Activated naive CD8-positive, alpha-beta T cell treated with anti-CD3 and anti-CD28 coated beads, Interleukin-2, amount 50 U/mL, for 24 hours (primary cell): ENCODE data around the gene TADA2A.
A peak's percentile ranks its signal among the peaks of the same experiment; 100 is the strongest.

Experiments used
- ATAC-seq: fragments of 150-1000 bp; cut with Tn5 transposase; one replicate; pipeline ENCODE4 v1.10.0; 2021
- DNase-seq: peaks from one replicate; pipeline ENCODE4 v3.0.0; 2021
- H3K27ac Mint-ChIP-seq: one replicate; pipeline ENCODE4 v1.8.0; 2021; ENCODE audit warnings: mild to moderate bottlenecking, mixed read lengths
- H3K27me3 Mint-ChIP-seq: one replicate; pipeline ENCODE4 v1.8.0; 2021; ENCODE audit warnings: mixed read lengths
- H3K36me3 Mint-ChIP-seq: one replicate; pipeline ENCODE4 v1.8.0; 2021; ENCODE audit warnings: low read depth, mixed read lengths
- H3K4me1 Mint-ChIP-seq: one replicate; pipeline ENCODE4 v1.8.0; 2021; ENCODE audit warnings: mixed read lengths
- H3K4me3 Mint-ChIP-seq: one replicate; pipeline ENCODE4 v1.8.0; 2021; ENCODE audit warnings: mild to moderate bottlenecking, moderate library complexity, mixed read lengths
- H3K9me3 Mint-ChIP-seq: one replicate; pipeline ENCODE4 v1.8.0; 2021; ENCODE audit warnings: mixed read lengths

TADA2A gene, protein sequence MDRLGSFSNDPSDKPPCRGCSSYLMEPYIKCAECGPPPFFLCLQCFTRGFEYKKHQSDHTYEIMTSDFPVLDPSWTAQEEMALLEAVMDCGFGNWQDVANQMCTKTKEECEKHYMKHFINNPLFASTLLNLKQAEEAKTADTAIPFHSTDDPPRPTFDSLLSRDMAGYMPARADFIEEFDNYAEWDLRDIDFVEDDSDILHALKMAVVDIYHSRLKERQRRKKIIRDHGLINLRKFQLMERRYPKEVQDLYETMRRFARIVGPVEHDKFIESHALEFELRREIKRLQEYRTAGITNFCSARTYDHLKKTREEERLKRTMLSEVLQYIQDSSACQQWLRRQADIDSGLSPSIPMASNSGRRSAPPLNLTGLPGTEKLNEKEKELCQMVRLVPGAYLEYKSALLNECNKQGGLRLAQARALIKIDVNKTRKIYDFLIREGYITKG

DNA sequence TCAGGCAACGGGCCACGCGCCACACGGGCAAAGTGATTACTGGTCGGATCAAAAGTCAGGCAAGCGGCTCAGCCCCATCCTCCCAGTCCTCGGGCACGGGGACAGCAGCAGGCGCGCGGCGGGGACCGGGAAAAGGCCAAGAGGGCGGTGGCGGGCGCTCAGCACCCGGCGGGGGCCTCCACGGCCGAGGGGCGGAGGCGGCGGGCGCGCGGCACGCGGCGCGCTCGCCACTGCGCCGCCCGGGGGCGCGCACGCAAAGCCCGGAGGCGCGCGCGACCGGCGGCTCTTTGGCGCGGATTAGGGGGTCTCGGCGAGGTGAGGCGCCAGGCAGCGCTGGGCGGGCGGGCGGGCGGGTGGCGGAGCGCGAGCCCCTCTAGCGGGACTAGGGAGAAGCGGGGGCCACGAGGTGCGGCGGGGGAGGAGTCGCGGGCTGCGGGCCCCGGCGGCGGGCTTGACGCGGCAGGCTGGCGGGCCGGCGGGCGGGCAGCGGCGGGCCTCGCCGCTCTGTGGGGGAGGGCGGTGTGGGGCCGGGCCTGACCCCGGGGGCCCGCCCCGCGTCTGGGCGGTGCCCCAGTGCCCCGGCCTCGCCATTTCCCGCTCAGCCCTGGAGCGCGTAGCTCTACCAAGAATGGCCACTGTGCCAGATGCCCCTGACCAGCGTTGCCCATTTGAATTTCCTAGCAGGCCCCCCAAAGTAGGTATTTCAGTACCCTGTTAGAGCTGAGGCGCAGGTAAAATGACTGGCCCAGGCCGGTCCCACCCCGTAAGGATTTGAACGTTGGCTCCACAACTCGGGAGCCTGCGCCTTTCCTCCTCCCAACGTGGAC lies at the start of gene TADA2A, which contains the start of gene ACACA:
TADA2A (plus strand) TSS at position 252 of the 827 bp plus-strand sequence. CDS start 4,480 bp downstream, outside the sequence.
ACACA (minus strand) TSS at position 202 of the 827 bp plus-strand sequence. CDS start 537 bp downstream, outside the sequence.
- peaks cover 42% of the 10 kb centered on the region for H3K36me3 Mint-ChIP-seq
- DNase-seq (peak; percentile 83), ATAC-seq (peak; percentile 98)
- peaks cover 50% of the 10 kb centered on the region for H3K4me1 Mint-ChIP-seq
- no peaks in the 10 kb centered on the region for H3K9me3 Mint-ChIP-seq
- H3K4me3 Mint-ChIP-seq: peak within 1 kb of the TSS; percentile 99
- peak within 1 kb of the TSS; percentile 97 for H3K27ac Mint-ChIP-seq
- H3K27me3 Mint-ChIP-seq: no peaks in the 10 kb centered on the region

DNA sequence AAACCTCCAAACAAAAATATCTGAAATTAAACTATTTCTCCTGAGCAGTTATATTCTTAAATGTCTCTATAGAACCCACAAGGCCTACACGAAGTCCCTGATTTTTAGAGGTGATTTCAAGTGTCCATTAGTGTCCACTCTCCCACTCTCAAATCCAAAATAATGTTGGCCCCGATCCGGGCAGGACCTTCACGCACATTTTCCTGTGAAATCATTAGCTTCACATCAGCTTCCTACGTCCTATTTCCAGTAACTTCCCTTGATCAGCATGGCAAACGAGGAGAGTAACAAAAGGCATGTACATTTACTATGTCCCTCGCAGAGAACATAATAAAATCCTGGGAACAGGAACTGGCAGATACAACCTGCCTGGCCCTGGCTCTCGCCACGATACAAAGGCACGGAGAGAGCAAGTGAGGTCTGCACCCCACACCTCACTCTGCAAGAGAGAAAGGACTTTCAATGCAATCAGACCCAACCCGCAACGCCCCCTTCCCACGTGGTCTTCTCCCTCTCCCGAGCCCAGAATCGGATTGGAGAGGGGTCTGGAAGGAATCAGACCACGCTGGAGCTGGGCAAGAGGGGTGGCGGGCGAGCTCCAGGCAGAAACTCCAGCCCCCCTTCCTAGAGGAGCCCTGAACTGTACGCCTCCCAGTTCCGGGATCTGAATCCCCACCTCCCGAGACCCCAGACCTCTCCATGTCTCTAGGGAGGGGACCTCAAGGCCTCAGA lies 48.4 kb upstream of the TADA2A start:
- Mint-ChIP-seq H3K9me3 (no peaks in the 10 kb centered on the region), H3K36me3 (peaks cover 14% of the 10 kb centered on the region), H3K4me3 (peak overlapping the region; percentile 99), H3K27ac (peak overlapping the region; percentile 91), H3K27me3 (no peaks in the 10 kb centered on the region), H3K4me1 (peaks cover 24% of the 10 kb centered on the region)
- DNase-seq (peak; percentile 47), ATAC-seq (no peak)

DNA sequence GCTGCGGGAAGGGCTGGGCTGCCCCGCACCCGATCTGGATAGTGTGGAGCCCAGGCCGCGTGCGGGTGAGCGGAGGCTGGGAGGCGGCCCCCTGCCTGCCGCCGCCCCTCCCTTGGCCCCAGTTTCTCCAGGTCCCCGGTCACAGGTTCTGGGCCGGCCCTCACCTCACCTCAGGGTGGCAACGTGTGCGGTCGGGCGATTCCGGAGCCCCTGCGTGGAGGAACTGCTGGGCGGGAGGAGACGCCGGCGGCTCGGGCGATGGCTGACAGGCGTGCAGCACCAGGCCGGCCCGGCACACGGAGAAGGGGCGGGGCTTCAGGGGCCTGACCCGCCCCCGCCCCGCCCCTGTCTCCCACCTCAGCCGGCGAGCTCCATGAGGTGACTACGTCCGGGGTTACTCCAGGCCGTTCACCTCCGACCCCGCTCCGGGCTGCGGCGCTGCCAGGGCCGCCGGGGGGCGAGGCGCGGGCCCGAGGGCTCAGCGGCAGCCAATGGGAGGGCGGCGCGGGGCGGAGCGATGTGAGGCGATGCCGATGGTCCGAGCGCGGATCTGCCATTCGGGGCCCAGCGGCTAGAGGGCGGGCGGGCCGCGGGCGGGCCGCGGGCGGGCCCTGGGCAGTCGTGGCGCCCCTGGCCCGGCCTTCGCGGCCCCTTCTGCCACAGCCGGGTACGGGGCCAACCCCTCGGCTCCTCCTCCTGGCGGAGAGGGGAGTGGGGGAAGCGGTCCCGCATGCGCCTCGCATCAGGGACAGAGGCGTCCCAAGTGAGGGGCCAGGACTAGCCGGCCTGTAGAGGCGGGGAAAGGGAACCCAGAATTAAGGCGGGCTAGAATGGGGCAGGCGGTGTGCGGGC lies 47.6 kb upstream of the TADA2A start:
- Mint-ChIP-seq H3K36me3 (peaks cover 12% of the 10 kb centered on the region), H3K9me3 (no peaks in the 10 kb centered on the region), H3K4me3 (peak overlapping the region; percentile 99), H3K27me3 (no peaks in the 10 kb centered on the region), H3K4me1 (peaks cover 24% of the 10 kb centered on the region), H3K27ac (peak overlapping the region; percentile 91)
- DNase-seq (peak; percentile 96), ATAC-seq (peak; percentile 98)

DNA sequence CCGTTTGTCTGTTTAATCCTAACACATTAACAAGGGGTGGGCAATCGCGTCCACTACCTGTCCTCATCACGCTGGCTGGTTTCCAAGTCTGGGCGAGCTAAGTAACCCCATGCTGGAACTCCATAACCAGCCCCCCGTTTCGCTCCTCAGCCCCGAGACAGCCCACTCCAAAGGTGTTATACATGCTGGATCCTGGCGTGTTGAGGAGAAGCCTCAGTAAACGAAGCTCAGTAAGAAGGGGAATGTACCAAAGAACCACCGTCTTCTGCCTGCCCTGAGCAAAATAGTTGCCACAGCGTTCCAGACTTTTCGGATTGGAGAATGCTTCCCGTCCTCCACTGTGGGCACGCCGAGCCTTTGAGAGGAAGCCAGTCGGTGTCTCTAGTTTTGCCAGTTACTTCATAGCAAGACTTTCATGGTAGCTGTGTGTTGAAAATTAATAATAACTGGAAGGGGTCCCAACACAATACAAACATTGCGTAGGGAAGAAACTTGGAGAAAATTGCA lies 47.0 kb upstream of the TADA2A start:
- Mint-ChIP-seq H3K27me3 (no peaks in the 10 kb centered on the region), H3K36me3 (peaks cover 9% of the 10 kb centered on the region), H3K27ac (peak overlapping the region; percentile 51), H3K4me3 (peak overlapping the region; percentile 57), H3K9me3 (no peaks in the 10 kb centered on the region), H3K4me1 (peaks cover 24% of the 10 kb centered on the region)
- DNase-seq (no peak), ATAC-seq (no peak)

- Mint-ChIP-seq H3K4me3 (no peak overlapping the region), H3K9me3 (no peaks in the 10 kb centered on the region), H3K36me3 (peaks cover 9% of the 10 kb centered on the region), H3K27me3 (no peaks in the 10 kb centered on the region), H3K27ac (no peak overlapping the region), H3K4me1 (peaks cover 24% of the 10 kb centered on the region)
- DNase-seq (no peak), ATAC-seq (no peak)
Observed at GRCh38 chr17:37360632-37361031, 46.1 kb upstream of the TADA2A start.

DNA sequence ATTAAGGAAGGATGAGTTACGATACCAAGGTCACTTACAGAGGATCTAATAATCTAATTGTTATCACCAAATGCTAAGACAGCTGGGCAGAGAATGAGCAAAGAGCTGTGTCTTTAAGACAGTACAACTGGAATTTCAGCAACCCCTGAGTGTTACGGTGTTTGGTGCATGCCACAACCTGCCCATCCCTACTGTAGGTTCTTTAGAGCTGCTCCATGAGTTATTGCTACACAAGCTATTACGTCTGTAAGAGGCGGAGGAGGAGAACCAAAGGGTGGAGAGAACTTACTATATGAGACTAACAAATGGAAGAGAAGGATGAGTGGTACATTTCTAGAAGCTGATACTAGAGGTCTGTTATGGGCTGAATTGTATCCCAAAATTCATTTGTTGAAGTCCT lies 45.1 kb upstream of the TADA2A start:
- H3K36me3 Mint-ChIP-seq: peaks cover 9% of the 10 kb centered on the region
- no peak overlapping the region for H3K27ac Mint-ChIP-seq
- ATAC-seq (no peak), DNase-seq (no peak)
- H3K27me3 Mint-ChIP-seq: no peaks in the 10 kb centered on the region
- no peak overlapping the region for H3K4me3 Mint-ChIP-seq
- peaks cover 23% of the 10 kb centered on the region for H3K4me1 Mint-ChIP-seq
- H3K9me3 Mint-ChIP-seq: no peaks in the 10 kb centered on the region

DNA sequence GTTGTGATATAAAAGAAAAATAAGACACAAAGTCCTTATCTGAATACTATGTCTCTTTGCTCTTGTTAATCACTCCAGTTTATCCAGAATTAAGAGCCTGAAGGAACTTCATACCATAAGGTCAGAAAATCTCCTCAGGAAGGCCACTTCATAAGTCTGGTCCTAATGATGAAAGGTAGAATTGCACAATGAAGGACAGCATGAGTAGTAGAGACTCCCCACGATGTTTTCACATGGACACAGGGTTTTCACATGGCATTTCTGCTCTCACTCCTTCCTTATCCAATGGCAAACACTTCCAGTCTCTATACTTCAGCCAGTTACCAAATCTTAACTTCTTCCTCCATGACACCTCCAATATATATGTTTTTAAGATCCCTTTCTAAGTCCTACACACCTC lies 41.1 kb upstream of the TADA2A start:
- Mint-ChIP-seq H3K36me3 (no peaks in the 10 kb centered on the region), H3K4me1 (no peaks in the 10 kb centered on the region), H3K4me3 (no peak overlapping the region), H3K27me3 (no peaks in the 10 kb centered on the region), H3K9me3 (no peaks in the 10 kb centered on the region), H3K27ac (no peak overlapping the region)
- ATAC-seq (no peak), DNase-seq (no peak)

GRCh38 chr17:37368577-37368976 lies 38.1 kb upstream of the TADA2A start:
- H3K4me1 Mint-ChIP-seq: peaks cover 5% of the 10 kb centered on the region
- no peaks in the 10 kb centered on the region for H3K27me3 Mint-ChIP-seq
- DNase-seq (no peak), ATAC-seq (no peak)
- no peak overlapping the region for H3K4me3 Mint-ChIP-seq
- no peaks in the 10 kb centered on the region for H3K36me3 Mint-ChIP-seq
- no peak overlapping the region for H3K27ac Mint-ChIP-seq
- H3K9me3 Mint-ChIP-seq: no peaks in the 10 kb centered on the region

- Mint-ChIP-seq H3K9me3 (no peaks in the 10 kb centered on the region), H3K27me3 (no peaks in the 10 kb centered on the region), H3K4me1 (peaks cover 5% of the 10 kb centered on the region), H3K36me3 (no peaks in the 10 kb centered on the region), H3K4me3 (no peak overlapping the region), H3K27ac (no peak overlapping the region)
- peak; percentile 94 for ATAC-seq
- DNase-seq: peak; percentile 60
Observed at GRCh38 chr17:37373530-37374159, 33.0 kb upstream of the TADA2A start.

DNA sequence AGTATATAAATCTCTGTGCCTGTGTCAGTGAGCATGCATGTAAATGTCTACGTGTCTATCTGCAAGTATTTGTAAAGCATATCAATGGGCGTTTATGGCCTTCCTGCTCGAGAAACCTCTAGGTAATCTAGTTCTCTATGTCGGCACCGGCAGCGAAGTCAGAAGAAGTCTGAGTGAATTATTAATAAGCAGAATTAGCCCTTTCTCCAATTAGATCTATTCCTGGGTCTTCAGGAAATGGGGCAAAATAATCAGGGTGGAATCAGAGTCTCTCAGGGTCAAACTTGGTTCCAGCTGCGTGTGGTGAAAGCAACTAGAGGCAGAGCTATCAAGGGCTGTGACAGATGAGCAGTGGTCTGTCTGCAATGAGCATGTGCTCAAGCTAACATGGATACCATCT lies 31.0 kb upstream of the TADA2A start, which contains the start of gene C17orf78:
C17orf78 (plus strand) TSS at position 280 of the 400 bp plus-strand sequence; CDS start at position 388, 108 bp downstream.
- no peak for ATAC-seq
- Mint-ChIP-seq H3K36me3 (no peaks in the 10 kb centered on the region), H3K4me3 (no peak within 1 kb of the TSS)

GRCh38 chr17:37382056-37382455 lies 24.6 kb upstream of the TADA2A start:
- Mint-ChIP-seq H3K9me3 (no peaks in the 10 kb centered on the region), H3K36me3 (no peaks in the 10 kb centered on the region), H3K4me3 (no peak overlapping the region), H3K27ac (no peak overlapping the region), H3K4me1 (no peaks in the 10 kb centered on the region), H3K27me3 (no peaks in the 10 kb centered on the region)
- ATAC-seq (no peak), DNase-seq (no peak)

More for the DNA sequence above, 31.0 kb upstream of the TADA2A start, which contains the start of gene C17orf78:
- Mint-ChIP-seq H3K9me3 (no peaks in the 10 kb centered on the region), H3K27ac (no peak within 1 kb of the TSS), H3K4me1 (peaks cover 5% of the 10 kb centered on the region), H3K27me3 (no peaks in the 10 kb centered on the region)
- no peak for DNase-seq

DNA sequence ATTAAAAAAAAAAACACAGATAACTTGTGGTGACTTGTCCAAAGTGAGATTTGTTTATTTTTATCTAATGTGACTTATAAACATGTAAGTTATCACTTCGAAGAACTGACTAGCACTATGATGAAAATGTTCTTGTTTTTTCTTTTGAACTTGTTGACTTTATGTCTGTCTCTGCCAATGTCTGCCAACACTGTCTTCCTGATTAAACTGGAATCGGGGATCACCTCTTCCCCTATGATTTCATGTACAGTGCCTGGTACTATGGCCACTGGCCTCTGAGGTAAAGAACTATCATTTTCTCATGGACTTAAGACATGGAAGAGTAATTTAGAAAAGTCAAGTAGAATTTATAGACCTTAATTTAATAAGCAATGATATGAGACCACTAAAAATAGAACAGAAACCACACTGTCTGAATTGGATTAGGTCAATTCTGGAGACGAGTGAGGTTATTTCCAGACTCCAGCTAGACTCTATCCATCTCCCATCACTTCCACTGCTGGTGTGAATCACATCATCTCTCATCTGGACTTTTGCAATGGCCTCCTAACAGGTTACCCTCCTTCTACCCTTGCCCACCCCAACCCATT lies 22.0 kb upstream of the TADA2A start:
- Mint-ChIP-seq H3K27ac (no peak overlapping the region), H3K9me3 (no peaks in the 10 kb centered on the region)

More for the DNA sequence above, 22.0 kb upstream of the TADA2A start:
- ATAC-seq (no peak), DNase-seq (no peak)
- no peaks in the 10 kb centered on the region for H3K4me1 Mint-ChIP-seq
- no peak overlapping the region for H3K4me3 Mint-ChIP-seq
- H3K36me3 Mint-ChIP-seq: no peaks in the 10 kb centered on the region
- H3K27me3 Mint-ChIP-seq: no peaks in the 10 kb centered on the region
